ENCODE measurements around the gene NUP188.

The NUP188 gene

GRCh38 chr9:128947527-128948301 lies at the start of gene NUP188, which contains the start of gene DOLK:
Gene NUP188 (plus strand): TSS chr9:128947699. CDS start chr9:128947720, 21 bp downstream.
Gene DOLK (minus strand): TSS chr9:128947603. CDS start chr9:128947303, 300 bp downstream.
- DNase-seq (ENCODE audit: low read depth), result peak; percentile 85

- no peak for DNase-seq (ENCODE audit: low read depth)
Observed at GRCh38 chr9:128898382-128898781, 49.1 kb upstream of the NUP188 start.

GRCh38 chr9:128898845-128899565 lies 48.5 kb upstream of the NUP188 start:
- DNase-seq (ENCODE audit: low read depth), result no peak

- no peak for DNase-seq (ENCODE audit: low read depth)
Observed at GRCh38 chr9:128899566-128900322, 47.8 kb upstream of the NUP188 start.

GRCh38 chr9:128901379-128901778 lies 46.1 kb upstream of the NUP188 start:
- DNase-seq (ENCODE audit: low read depth), result no peak

- DNase-seq (ENCODE audit: low read depth), result no peak
Observed at GRCh38 chr9:128901822-128902221, 45.7 kb upstream of the NUP188 start.

- no peak for DNase-seq (ENCODE audit: low read depth)
Observed at GRCh38 chr9:128902351-128903078, 45.0 kb upstream of the NUP188 start.

GRCh38 chr9:128903079-128903461 lies 44.4 kb upstream of the NUP188 start:
- DNase-seq (ENCODE audit: low read depth), result no peak

GRCh38 chr9:128903871-128904620 lies 43.5 kb upstream of the NUP188 start:
- DNase-seq (ENCODE audit: low read depth), result no peak

- no peak for DNase-seq (ENCODE audit: low read depth)
Observed at GRCh38 chr9:128905964-128906363, 41.5 kb upstream of the NUP188 start.

GRCh38 chr9:128906741-128907140 lies 40.8 kb upstream of the NUP188 start:
- no peak for DNase-seq (ENCODE audit: low read depth)

GRCh38 chr9:128908372-128908771 lies 39.1 kb upstream of the NUP188 start:
- no peak for DNase-seq (ENCODE audit: low read depth)

GRCh38 chr9:128909859-128910258 lies 37.6 kb upstream of the NUP188 start:
- DNase-seq (ENCODE audit: low read depth), result no peak

GRCh38 chr9:128910906-128911305 lies 36.6 kb upstream of the NUP188 start:
- no peak for DNase-seq (ENCODE audit: low read depth)

GRCh38 chr9:128911529-128912035 lies 35.9 kb upstream of the NUP188 start:
- no peak for DNase-seq (ENCODE audit: low read depth)

- peak; percentile 37 for DNase-seq (ENCODE audit: low read depth)
Observed at GRCh38 chr9:128912270-128912853, 35.1 kb upstream of the NUP188 start.

GRCh38 chr9:128913048-128913900 lies 34.2 kb upstream of the NUP188 start:
- no peak for DNase-seq (ENCODE audit: low read depth)

- DNase-seq (ENCODE audit: low read depth), result no peak
Observed at GRCh38 chr9:128913995-128914772, 33.3 kb upstream of the NUP188 start.

- peak; percentile 36 for DNase-seq (ENCODE audit: low read depth)
Observed at GRCh38 chr9:128916204-128916603, 31.3 kb upstream of the NUP188 start.

Measured in fibroblast of gingiva (primary cell).